ENCODE measurements around the gene RMDN3.

The RMDN3 gene

DNA sequence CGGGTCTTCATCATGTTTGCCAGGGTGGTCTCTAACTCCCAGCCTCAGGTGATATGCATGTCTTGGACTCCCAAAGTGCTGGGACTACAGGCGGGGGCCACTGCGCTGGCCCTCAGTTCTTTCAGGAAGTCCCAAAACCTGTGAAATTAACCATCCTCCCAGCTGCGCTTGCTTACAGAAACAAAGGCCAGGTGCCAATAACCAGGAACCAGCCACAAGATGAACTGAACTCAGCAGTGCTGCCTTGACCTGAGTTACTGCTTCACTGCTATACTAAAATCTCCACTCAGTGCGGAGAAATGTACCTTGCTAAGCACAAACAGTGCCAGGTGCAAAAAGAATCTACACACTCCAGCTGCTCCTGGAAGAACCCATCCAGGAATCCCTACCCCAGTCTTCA, 4.9 kb upstream of the RMDN3 start:
- Histone ChIP-seq H3K9me3 (ENCODE audit: control insufficient read depth, insufficient read depth, low read length) (no peaks in the 10 kb centered on the region), H3K9ac (ENCODE audit: low read depth, low read length) (no peak overlapping the region), H3K4me3 (ENCODE audit: low read depth, low read length) (no peak overlapping the region), H3K4me1 (ENCODE audit: control insufficient read depth, insufficient read depth, low read length) (peaks cover 4% of the 10 kb centered on the region), H3K36me3 (ENCODE audit: control insufficient read depth, insufficient read depth, low read length) (no peaks in the 10 kb centered on the region), H3K27me3 (ENCODE audit: control insufficient read depth, insufficient read depth, low read length) (peaks cover 2% of the 10 kb centered on the region)

- Histone ChIP-seq H3K36me3 (ENCODE audit: control insufficient read depth, insufficient read depth, low read length) (no peaks in the 10 kb centered on the region), H3K9ac (ENCODE audit: low read depth, low read length) (no peak overlapping the region), H3K4me1 (ENCODE audit: control insufficient read depth, insufficient read depth, low read length) (no peaks in the 10 kb centered on the region), H3K4me3 (ENCODE audit: low read depth, low read length) (no peak overlapping the region), H3K9me3 (ENCODE audit: control insufficient read depth, insufficient read depth, low read length) (no peaks in the 10 kb centered on the region), H3K27me3 (ENCODE audit: control insufficient read depth, insufficient read depth, low read length) (no peaks in the 10 kb centered on the region)
Observed at GRCh38 chr15:40756938-40757337, 1.9 kb upstream of the RMDN3 start.

- H3K36me3 ChIP-seq (ENCODE audit: control insufficient read depth, insufficient read depth, low read length), result no peaks in the 10 kb centered on the region
- H3K4me3 ChIP-seq (ENCODE audit: low read depth, low read length), result peak overlapping the region; percentile 79
- peak overlapping the region; percentile 90 for H3K9ac ChIP-seq (ENCODE audit: low read depth, low read length)
- no peaks in the 10 kb centered on the region for H3K4me1 ChIP-seq (ENCODE audit: control insufficient read depth, insufficient read depth, low read length)
- no peaks in the 10 kb centered on the region for H3K9me3 ChIP-seq (ENCODE audit: control insufficient read depth, insufficient read depth, low read length)
- no peaks in the 10 kb centered on the region for H3K27me3 ChIP-seq (ENCODE audit: control insufficient read depth, insufficient read depth, low read length)
Observed at GRCh38 chr15:40755812-40756208, 756 bp upstream of the RMDN3 start.

- no peak overlapping the region for H3K9ac ChIP-seq (ENCODE audit: low read depth, low read length)
- H3K9me3 ChIP-seq (ENCODE audit: control insufficient read depth, insufficient read depth, low read length), result no peaks in the 10 kb centered on the region
- H3K4me1 ChIP-seq (ENCODE audit: control insufficient read depth, insufficient read depth, low read length), result no peaks in the 10 kb centered on the region
- H3K36me3 ChIP-seq (ENCODE audit: control insufficient read depth, insufficient read depth, low read length), result no peaks in the 10 kb centered on the region
- H3K27me3 ChIP-seq (ENCODE audit: control insufficient read depth, insufficient read depth, low read length), result no peaks in the 10 kb centered on the region
- peak overlapping the region; percentile 79 for H3K4me3 ChIP-seq (ENCODE audit: low read depth, low read length)
Observed at GRCh38 chr15:40754574-40754882, 526 bp downstream of the RMDN3 start.

DNA sequence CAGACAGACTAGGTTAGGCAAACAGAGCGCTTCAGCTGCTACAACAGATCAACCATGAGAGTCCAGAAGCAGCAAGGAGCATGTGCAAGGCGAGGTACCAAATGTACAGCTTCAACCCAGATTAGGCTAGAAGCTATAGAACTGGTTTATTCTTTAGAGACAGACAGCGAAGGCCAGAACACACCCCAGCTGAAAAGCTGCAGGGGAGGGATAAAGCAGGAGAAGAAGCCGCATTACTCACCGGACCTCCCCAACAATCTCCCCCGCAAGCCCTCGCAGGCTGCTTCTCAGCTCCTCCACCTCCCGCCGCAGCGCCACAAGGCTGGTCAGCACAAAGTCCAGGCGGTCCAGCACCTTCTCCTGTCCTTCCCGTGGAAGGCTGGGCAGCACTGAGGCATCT, 3.3 kb downstream of the RMDN3 start:
- Histone ChIP-seq H3K9me3 (ENCODE audit: control insufficient read depth, insufficient read depth, low read length) (no peaks in the 10 kb centered on the region), H3K27me3 (ENCODE audit: control insufficient read depth, insufficient read depth, low read length) (no peaks in the 10 kb centered on the region), H3K4me1 (ENCODE audit: control insufficient read depth, insufficient read depth, low read length) (no peaks in the 10 kb centered on the region), H3K9ac (ENCODE audit: low read depth, low read length) (no peak overlapping the region), H3K4me3 (ENCODE audit: low read depth, low read length) (no peak overlapping the region), H3K36me3 (ENCODE audit: control insufficient read depth, insufficient read depth, low read length) (no peaks in the 10 kb centered on the region)

DNA sequence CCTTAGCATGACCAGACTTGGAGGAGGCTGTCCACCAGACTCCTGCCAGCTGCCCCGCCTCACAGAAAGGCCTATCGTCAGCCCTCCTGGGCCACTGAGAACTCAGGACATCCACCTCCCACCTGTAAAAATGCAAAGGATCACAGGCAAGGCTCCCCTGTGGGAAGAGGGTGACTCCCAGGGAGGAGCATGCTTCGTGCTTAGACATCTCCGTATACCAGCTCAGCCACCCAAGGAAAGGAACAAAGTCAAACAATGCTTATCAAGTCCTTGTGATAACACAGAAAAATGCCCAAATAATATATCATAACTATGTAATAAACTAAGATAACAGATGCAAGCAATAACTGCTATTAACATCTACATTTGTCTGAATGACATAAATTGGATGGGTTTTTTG, 4.2 kb downstream of the RMDN3 start:
- Histone ChIP-seq H3K36me3 (ENCODE audit: control insufficient read depth, insufficient read depth, low read length) (no peaks in the 10 kb centered on the region), H3K9me3 (ENCODE audit: control insufficient read depth, insufficient read depth, low read length) (no peaks in the 10 kb centered on the region), H3K9ac (ENCODE audit: low read depth, low read length) (no peak overlapping the region), H3K27me3 (ENCODE audit: control insufficient read depth, insufficient read depth, low read length) (no peaks in the 10 kb centered on the region), H3K4me1 (ENCODE audit: control insufficient read depth, insufficient read depth, low read length) (no peaks in the 10 kb centered on the region), H3K4me3 (ENCODE audit: low read depth, low read length) (no peak overlapping the region)

DNA sequence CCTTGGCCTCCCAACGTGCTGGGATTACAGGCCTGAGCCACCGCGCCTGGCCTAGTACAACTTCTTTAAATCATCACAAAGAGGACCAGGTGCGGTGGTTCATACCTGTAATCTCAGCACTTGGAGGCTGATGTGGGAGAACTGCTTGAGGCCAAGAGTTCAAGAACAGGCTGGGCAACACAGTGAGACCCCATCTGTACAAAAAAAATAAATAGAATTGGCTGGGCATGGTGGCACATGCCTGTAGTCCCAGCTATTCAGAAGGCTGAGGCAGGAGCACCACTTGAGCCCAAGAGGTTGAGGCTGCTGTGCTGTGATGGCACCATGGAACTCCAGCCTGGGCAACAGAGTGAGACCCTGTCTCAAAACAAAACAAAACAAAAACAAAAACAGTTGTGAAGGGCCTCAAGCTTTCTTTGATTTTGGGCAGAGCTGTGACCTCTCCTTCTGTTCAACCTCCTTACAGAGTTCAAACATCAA, 5.9 kb downstream of the RMDN3 start:
- Histone ChIP-seq H3K9me3 (ENCODE audit: control insufficient read depth, insufficient read depth, low read length) (no peaks in the 10 kb centered on the region), H3K4me3 (ENCODE audit: low read depth, low read length) (no peak overlapping the region), H3K4me1 (ENCODE audit: control insufficient read depth, insufficient read depth, low read length) (no peaks in the 10 kb centered on the region), H3K36me3 (ENCODE audit: control insufficient read depth, insufficient read depth, low read length) (peaks cover 7% of the 10 kb centered on the region), H3K9ac (ENCODE audit: low read depth, low read length) (no peak overlapping the region), H3K27me3 (ENCODE audit: control insufficient read depth, insufficient read depth, low read length) (no peaks in the 10 kb centered on the region)

DNA sequence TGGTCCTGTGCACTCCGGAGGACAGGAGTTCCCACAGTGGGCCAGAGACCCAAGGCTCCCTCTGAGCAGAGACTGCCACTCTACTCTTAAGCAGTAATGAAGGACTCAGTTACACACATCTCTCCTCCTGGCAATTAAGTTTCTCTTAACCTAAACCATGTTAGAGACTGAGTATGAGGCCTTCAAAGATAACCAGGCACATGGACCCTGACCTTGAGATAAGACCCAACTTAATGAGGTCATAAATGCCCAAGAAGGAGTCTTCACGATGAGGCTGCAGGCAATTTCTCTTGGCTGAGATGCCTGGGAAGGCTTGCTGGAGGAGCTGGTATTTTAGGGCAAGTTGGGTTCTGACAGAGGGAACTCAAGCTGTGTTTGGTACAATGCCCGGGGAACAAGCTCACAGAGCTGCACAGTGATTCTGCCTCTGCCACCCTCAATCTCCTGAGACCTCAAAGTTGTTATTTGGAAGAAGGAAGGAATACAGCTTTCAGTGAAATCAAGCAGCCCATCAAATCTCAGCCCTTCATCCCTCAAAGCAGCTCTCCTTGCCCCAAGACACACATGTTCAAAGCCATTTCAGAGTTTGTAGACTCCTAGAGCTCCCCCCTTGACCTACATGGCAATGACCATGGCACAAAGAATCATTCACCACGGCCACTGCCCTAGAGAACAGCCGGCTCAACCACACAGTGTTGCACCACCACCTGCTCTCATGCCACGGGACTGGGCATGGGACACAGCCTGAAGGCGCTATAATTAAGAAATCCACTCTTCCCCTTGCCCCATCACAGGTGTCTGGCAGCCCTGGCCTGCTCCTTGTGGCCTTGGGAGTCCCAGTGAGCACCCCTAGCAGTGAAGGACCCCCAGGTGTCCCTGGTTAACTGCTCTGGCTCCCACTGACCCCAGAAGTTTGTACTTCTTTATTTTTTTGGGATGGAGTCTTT, 7.1 kb downstream of the RMDN3 start:
- peaks cover 7% of the 10 kb centered on the region for H3K36me3 ChIP-seq (ENCODE audit: control insufficient read depth, insufficient read depth, low read length)
- H3K9ac ChIP-seq (ENCODE audit: low read depth, low read length), result no peak overlapping the region
- H3K4me3 ChIP-seq (ENCODE audit: low read depth, low read length), result no peak overlapping the region
- no peaks in the 10 kb centered on the region for H3K27me3 ChIP-seq (ENCODE audit: control insufficient read depth, insufficient read depth, low read length)
- no peaks in the 10 kb centered on the region for H3K4me1 ChIP-seq (ENCODE audit: control insufficient read depth, insufficient read depth, low read length)
- H3K9me3 ChIP-seq (ENCODE audit: control insufficient read depth, insufficient read depth, low read length), result no peaks in the 10 kb centered on the region

DNA sequence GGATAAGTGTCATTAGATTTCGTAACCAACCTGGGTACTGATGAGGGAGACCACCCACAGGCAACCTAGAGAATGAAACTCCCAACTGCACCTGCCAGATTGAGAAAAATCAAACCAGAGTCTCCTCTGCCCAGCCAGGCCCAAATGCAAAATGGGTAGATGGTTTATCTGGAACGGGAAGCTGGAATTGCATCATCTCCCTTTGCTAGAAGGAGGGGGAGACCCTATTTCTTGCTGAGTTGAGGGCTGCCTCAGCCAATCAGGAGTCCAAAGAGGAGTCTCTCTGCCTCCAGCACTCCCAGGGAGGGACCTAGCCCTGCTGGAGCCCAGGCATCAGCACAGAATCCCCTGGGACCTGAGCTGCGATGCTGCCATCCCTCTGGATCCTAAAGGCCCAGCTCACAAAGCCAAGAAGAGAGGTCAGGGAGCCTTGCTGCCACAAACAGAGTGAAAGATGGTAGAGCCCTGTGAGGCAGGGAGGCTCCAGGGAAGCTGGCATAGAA, 8.1 kb downstream of the RMDN3 start:
- Histone ChIP-seq H3K9ac (ENCODE audit: low read depth, low read length) (no peak overlapping the region), H3K4me1 (ENCODE audit: control insufficient read depth, insufficient read depth, low read length) (no peaks in the 10 kb centered on the region), H3K36me3 (ENCODE audit: control insufficient read depth, insufficient read depth, low read length) (peaks cover 7% of the 10 kb centered on the region), H3K9me3 (ENCODE audit: control insufficient read depth, insufficient read depth, low read length) (no peaks in the 10 kb centered on the region), H3K4me3 (ENCODE audit: low read depth, low read length) (no peak overlapping the region), H3K27me3 (ENCODE audit: control insufficient read depth, insufficient read depth, low read length) (no peaks in the 10 kb centered on the region)

GRCh38 chr15:40744815-40745152, 10.3 kb downstream of the RMDN3 start:
- peaks cover 7% of the 10 kb centered on the region for H3K36me3 ChIP-seq (ENCODE audit: control insufficient read depth, insufficient read depth, low read length)
- peaks cover 3% of the 10 kb centered on the region for H3K4me1 ChIP-seq (ENCODE audit: control insufficient read depth, insufficient read depth, low read length)
- no peak overlapping the region for H3K4me3 ChIP-seq (ENCODE audit: low read depth, low read length)
- no peaks in the 10 kb centered on the region for H3K27me3 ChIP-seq (ENCODE audit: control insufficient read depth, insufficient read depth, low read length)
- H3K9ac ChIP-seq (ENCODE audit: low read depth, low read length), result no peak overlapping the region
- H3K9me3 ChIP-seq (ENCODE audit: control insufficient read depth, insufficient read depth, low read length), result no peaks in the 10 kb centered on the region

DNA sequence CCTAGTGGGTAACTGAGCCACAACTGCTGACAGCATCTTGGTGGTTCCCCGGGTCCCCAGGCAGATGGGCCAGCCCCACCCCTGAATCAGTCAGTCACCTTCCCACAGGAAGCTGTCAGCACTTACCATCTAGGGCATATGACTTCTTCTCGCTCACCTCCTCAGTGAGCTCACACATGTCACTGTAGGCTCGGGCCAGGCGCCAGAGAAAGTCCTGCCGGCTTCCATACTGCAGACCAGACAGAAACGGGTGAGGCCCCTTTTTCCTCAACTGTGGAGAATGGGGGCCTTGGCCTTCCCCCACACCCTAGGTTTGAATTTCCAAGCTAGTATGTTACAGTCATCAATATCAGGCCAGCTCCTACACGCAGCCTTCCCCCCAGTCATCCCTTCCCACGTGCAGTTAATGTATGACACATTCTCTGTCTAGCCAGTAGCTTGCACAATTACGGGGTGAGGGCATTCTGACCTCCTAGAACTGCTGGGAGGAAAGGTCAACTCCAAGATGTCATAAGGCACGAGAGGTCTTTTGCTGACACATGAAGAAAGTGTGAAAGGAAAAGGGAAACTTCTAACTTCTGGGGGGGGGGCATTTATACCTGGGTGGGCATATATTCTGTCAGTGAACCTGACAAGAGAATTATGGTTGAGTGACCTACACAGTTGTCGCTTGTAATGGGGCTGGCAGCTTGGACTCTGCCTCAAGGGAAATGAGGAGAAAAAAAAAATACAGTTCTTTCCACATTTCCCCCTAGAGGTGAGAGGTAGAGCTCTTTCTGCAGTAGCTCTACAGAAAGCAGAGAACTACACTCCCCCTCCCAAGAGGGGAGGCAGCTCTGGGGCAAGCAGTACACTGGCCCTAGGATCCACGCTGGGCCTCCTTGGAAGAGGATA, 10.9 kb downstream of the RMDN3 start:
- Histone ChIP-seq H3K27me3 (ENCODE audit: control insufficient read depth, insufficient read depth, low read length) (no peaks in the 10 kb centered on the region), H3K9ac (ENCODE audit: low read depth, low read length) (no peak overlapping the region), H3K4me3 (ENCODE audit: low read depth, low read length) (no peak overlapping the region), H3K36me3 (ENCODE audit: control insufficient read depth, insufficient read depth, low read length) (peaks cover 7% of the 10 kb centered on the region), H3K4me1 (ENCODE audit: control insufficient read depth, insufficient read depth, low read length) (peaks cover 9% of the 10 kb centered on the region), H3K9me3 (ENCODE audit: control insufficient read depth, insufficient read depth, low read length) (no peaks in the 10 kb centered on the region)
